Endothelial cell (in vitro differentiated cells): ENCODE results near the gene PTCHD4. TPM values are rescaled to one million over a fixed set of nuclear protein-coding genes. Genes with fewer than 3 reads are reported as not detected.
A peak's percentile ranks its signal among the peaks of the same experiment; 100 is the strongest.

Source experiments
- DNase-seq: peaks from one replicate; pipeline ENCODE4 v3.0.0; 2021; ENCODE audit warnings: low spot score
- H3K27ac Mint-ChIP-seq: one replicate; pipeline ENCODE4 v1.8.0; 2021; ENCODE audit warnings: mixed read lengths, inconsistent platforms; ENCODE audit not compliant: unreplicated experiment
- H3K27me3 Mint-ChIP-seq: one replicate; pipeline ENCODE4 v1.8.0; 2021; ENCODE audit warnings: mild to moderate bottlenecking, moderate library complexity, mixed read lengths, inconsistent platforms; ENCODE audit not compliant: unreplicated experiment
- H3K36me3 Mint-ChIP-seq: one replicate; pipeline ENCODE4 v1.8.0; 2021; ENCODE audit warnings: mild to moderate bottlenecking, low read depth, mixed read lengths, inconsistent platforms; ENCODE audit not compliant: unreplicated experiment
- H3K4me1 Mint-ChIP-seq: one replicate; pipeline ENCODE4 v1.8.0; 2021; ENCODE audit warnings: mild to moderate bottlenecking, mixed read lengths, inconsistent platforms; ENCODE audit not compliant: unreplicated experiment
- H3K4me3 Mint-ChIP-seq: one replicate; pipeline ENCODE4 v1.8.0; 2021; ENCODE audit warnings: mild to moderate bottlenecking, mixed read lengths, inconsistent platforms; ENCODE audit not compliant: unreplicated experiment
- H3K9me3 Mint-ChIP-seq: one replicate; pipeline ENCODE4 v1.8.0; 2021; ENCODE audit warnings: mixed read lengths, inconsistent platforms; ENCODE audit not compliant: unreplicated experiment
- CTCF ChIP-seq: fragments of 200-600 bp; sonication (generic); IDR thresholded peaks from one replicate; pipeline ENCODE4 v1.5.0; 2021; ENCODE audit warnings: antibody characterized with exemption; ENCODE audit not compliant: unreplicated experiment
- long read RNA-seq: library from polyadenylated mRNA; unstranded; transcript quantifications from one replicate; pipeline ENCODE4 v2.0.0, GENCODE V29; 2020; ENCODE audit not compliant: unreplicated experiment
- total RNA-seq: library from RNA; stranded (reverse); fragmentation: NEBNext Ultra II Directional; extraction: Animal tissue kit (Norgen Biotek cat#: 25700); gene quantifications from one replicate; pipeline ENCODE4 v1.2.1, GENCODE V29; 2021; ENCODE audit not compliant: unreplicated experiment

PTCHD4 gene
- 28.5 TPM for total RNA-seq
- long read RNA-seq, partial matches to known transcripts: 0 of 27 reads
- long read RNA-seq, other reads (novel, unspliced or antisense): 27 of 27 reads

GRCh38 chr6:48111143-48111506 is at the start of gene PTCHD4:
Gene PTCHD4 (minus strand): TSS chr6:48111197. CDS start chr6:48068957, 42,240 bp downstream.
- Mint-ChIP-seq H3K27ac (peak within 1 kb of the TSS; percentile 100), H3K9me3 (no peaks in the 10 kb centered on the region), H3K4me3 (peak within 1 kb of the TSS; percentile 100), H3K4me1 (peaks cover 47% of the 10 kb centered on the region), H3K36me3 (peaks cover 25% of the 10 kb centered on the region), H3K27me3 (peaks cover 16% of the 10 kb centered on the region)
- peak; percentile 61 for DNase-seq
- TF ChIP-seq CTCF: no peak

- no peak for TF ChIP-seq CTCF
- Mint-ChIP-seq H3K9me3 (no peaks in the 10 kb centered on the region), H3K27me3 (peaks cover 3% of the 10 kb centered on the region), H3K36me3 (peaks cover 4% of the 10 kb centered on the region), H3K4me3 (no peak overlapping the region), H3K4me1 (no peaks in the 10 kb centered on the region), H3K27ac (no peak overlapping the region)
- no peak for DNase-seq
Measured at GRCh38 chr6:48151142-48151541, 40.1 kb upstream of the PTCHD4 start.

GRCh38 chr6:48150701-48151100 is 39.7 kb upstream of the PTCHD4 start:
- no peak for TF ChIP-seq CTCF
- Mint-ChIP-seq H3K36me3 (peaks cover 4% of the 10 kb centered on the region), H3K4me1 (no peaks in the 10 kb centered on the region), H3K9me3 (no peaks in the 10 kb centered on the region), H3K27ac (no peak overlapping the region), H3K4me3 (no peak overlapping the region), H3K27me3 (peaks cover 3% of the 10 kb centered on the region)
- DNase-seq: no peak

GRCh38 chr6:48147051-48147450 is 36.1 kb upstream of the PTCHD4 start:
- Mint-ChIP-seq H3K27ac (no peak overlapping the region), H3K36me3 (peaks cover 4% of the 10 kb centered on the region), H3K27me3 (peaks cover 1% of the 10 kb centered on the region), H3K4me1 (no peaks in the 10 kb centered on the region), H3K9me3 (no peaks in the 10 kb centered on the region), H3K4me3 (no peak overlapping the region)
- no peak for TF ChIP-seq CTCF
- DNase-seq: no peak

- peaks cover under 1% of the 10 kb centered on the region for H3K36me3 Mint-ChIP-seq
Measured at GRCh38 chr6:48144021-48144420, 33.0 kb upstream of the PTCHD4 start.

More at GRCh38 chr6:48144021-48144420, 33.0 kb upstream of the PTCHD4 start:
- no peak for TF ChIP-seq CTCF
- H3K4me1 Mint-ChIP-seq: peaks cover 6% of the 10 kb centered on the region
- H3K27ac Mint-ChIP-seq: no peak overlapping the region
- no peak overlapping the region for H3K4me3 Mint-ChIP-seq
- H3K9me3 Mint-ChIP-seq: no peaks in the 10 kb centered on the region
- no peak for DNase-seq
- H3K27me3 Mint-ChIP-seq: peaks cover 1% of the 10 kb centered on the region
